Astrocyte (in vitro differentiated cells and primary cell): Measurements from ENCODE around the gene SCN2A. TPM values are rescaled to one million over a fixed set of nuclear protein-coding genes. Genes with fewer than 3 reads are reported as not detected.
"Not testable (repeated sequence)": the region's sequence is repeated elsewhere in the genome, so short reads cannot be mapped to it uniquely, and the experiment has no call there.

Source experiments
- DNase-seq: peaks from one replicate; pipeline ENCODE4 v3.0.0-alpha.2; 2010; ENCODE audit warnings: low read depth
- FAIRE-seq: peaks from 2 replicates; lab custom pipeline; 2011; peaks lifted over from hg19 to GRCh38; lab: Jason Lieb, UNC
- H2AFZ ChIP-seq: 2 replicates; pipeline ENCODE4 v1.6.0; 2012; ENCODE audit warnings: low read depth, low read length, inconsistent platforms
- H3K27ac ChIP-seq: 2 replicates; pipeline ENCODE4 v1.5.1; 2011; ENCODE audit warnings: low read depth, low read length, inconsistent platforms
- H3K27me3 ChIP-seq: 2 replicates; pipeline ENCODE4 v1.6.0; 2011; ENCODE audit warnings: low read length, inconsistent platforms; ENCODE audit not compliant: insufficient read depth
- H3K36me3 ChIP-seq: 2 replicates; pipeline ENCODE4 v1.5.1; 2011; ENCODE audit warnings: low read length, inconsistent platforms; ENCODE audit not compliant: insufficient read depth
- H3K4me1 ChIP-seq: 2 replicates; pipeline ENCODE4 v1.5.1; 2011; ENCODE audit warnings: low read length, inconsistent platforms; ENCODE audit not compliant: insufficient read depth
- H3K4me2 ChIP-seq: 2 replicates; pipeline ENCODE4 v1.6.0; 2012; ENCODE audit warnings: low read length, inconsistent platforms
- H3K4me3 ChIP-seq: 2 replicates; pipeline ENCODE4 v1.5.1; 2011; ENCODE audit warnings: low read depth, mild to moderate bottlenecking, low read length, inconsistent platforms; ENCODE audit not compliant: insufficient read depth
- H3K79me2 ChIP-seq: 2 replicates; pipeline ENCODE4 v1.6.0; 2012; ENCODE audit warnings: mild to moderate bottlenecking, low read length, inconsistent platforms; ENCODE audit not compliant: insufficient read depth
- H3K9ac ChIP-seq: 2 replicates; pipeline ENCODE4 v1.6.0; 2012; ENCODE audit warnings: mild to moderate bottlenecking, low read length, inconsistent platforms
- H3K9me3 ChIP-seq: 2 replicates; pipeline ENCODE4 v1.5.1; 2012; ENCODE audit warnings: low read depth, mild to moderate bottlenecking, low read length, inconsistent platforms; ENCODE audit not compliant: insufficient read depth
- H4K20me1 ChIP-seq: 2 replicates; pipeline ENCODE4 v1.6.0; 2012; ENCODE audit warnings: low read length, inconsistent platforms; ENCODE audit not compliant: insufficient read depth
- H3K27ac Mint-ChIP-seq: one replicate; pipeline ENCODE4 v1.8.0; 2021; ENCODE audit warnings: mild to moderate bottlenecking, mixed read lengths; ENCODE audit not compliant: unreplicated experiment
- H3K27me3 Mint-ChIP-seq: one replicate; pipeline ENCODE4 v1.8.0; 2021; ENCODE audit warnings: low read depth, mixed read lengths; ENCODE audit not compliant: unreplicated experiment
- H3K36me3 Mint-ChIP-seq: one replicate; pipeline ENCODE4 v1.8.0; 2021; ENCODE audit warnings: low read depth, mixed read lengths; ENCODE audit not compliant: unreplicated experiment
- H3K4me1 Mint-ChIP-seq: one replicate; pipeline ENCODE4 v1.8.0; 2021; ENCODE audit warnings: low read depth, mixed read lengths; ENCODE audit not compliant: unreplicated experiment
- H3K4me3 Mint-ChIP-seq: one replicate; pipeline ENCODE4 v1.8.0; 2021; ENCODE audit warnings: mild to moderate bottlenecking, moderate library complexity, mixed read lengths; ENCODE audit not compliant: unreplicated experiment
- H3K9me3 Mint-ChIP-seq: one replicate; pipeline ENCODE4 v1.8.0; 2021; ENCODE audit warnings: mild to moderate bottlenecking, mixed read lengths; ENCODE audit not compliant: unreplicated experiment
- EZH2 ChIP-seq: IDR thresholded peaks from 2 replicates; pipeline ENCODE4 v1.6.1; 2012; ENCODE audit warnings: mild to moderate bottlenecking, low read length, inconsistent platforms; ENCODE audit not compliant: insufficient read depth
- total RNA-seq: library from RNA; stranded (reverse); gene quantifications from 2 replicates; pipeline ENCODE4 v1.2.1, GENCODE V29; 2021
- TF ChIP-seq, protein P1 (sequence below): IDR thresholded peaks from 2 replicates; pipeline ENCODE4 v1.5.1; 2011; ENCODE audit warnings: low read depth, mild to moderate bottlenecking, inconsistent platforms, low read length, moderate library complexity; ENCODE audit not compliant: insufficient read depth

The SCN2A gene
- total RNA-seq, 1 donor from 2014 or later, result 7.5 TPM

GRCh38 chr2:165251366-165251765 lies 12.2 kb downstream of the SCN2A start:
- Histone ChIP-seq H3K27ac (no peak overlapping the region), H3K79me2 (no peaks in the 10 kb centered on the region), H2AFZ (no peak overlapping the region), H3K4me2 (no peak overlapping the region), H3K9me3 (no peaks in the 10 kb centered on the region), H3K27me3 (no peaks in the 10 kb centered on the region), H3K9ac (no peak overlapping the region), H3K4me3 (no peak overlapping the region), H4K20me1 (no peaks in the 10 kb centered on the region), H3K4me1 (no peaks in the 10 kb centered on the region), H3K36me3 (no peaks in the 10 kb centered on the region)
- no peak overlapping the region for H3K4me3 Mint-ChIP-seq
- DNase-seq (no peak), FAIRE-seq (no peak)
- no peaks in the 10 kb centered on the region for H3K9me3 Mint-ChIP-seq
- H3K27ac Mint-ChIP-seq, result no peak overlapping the region
- TF ChIP-seq, protein P1, sequence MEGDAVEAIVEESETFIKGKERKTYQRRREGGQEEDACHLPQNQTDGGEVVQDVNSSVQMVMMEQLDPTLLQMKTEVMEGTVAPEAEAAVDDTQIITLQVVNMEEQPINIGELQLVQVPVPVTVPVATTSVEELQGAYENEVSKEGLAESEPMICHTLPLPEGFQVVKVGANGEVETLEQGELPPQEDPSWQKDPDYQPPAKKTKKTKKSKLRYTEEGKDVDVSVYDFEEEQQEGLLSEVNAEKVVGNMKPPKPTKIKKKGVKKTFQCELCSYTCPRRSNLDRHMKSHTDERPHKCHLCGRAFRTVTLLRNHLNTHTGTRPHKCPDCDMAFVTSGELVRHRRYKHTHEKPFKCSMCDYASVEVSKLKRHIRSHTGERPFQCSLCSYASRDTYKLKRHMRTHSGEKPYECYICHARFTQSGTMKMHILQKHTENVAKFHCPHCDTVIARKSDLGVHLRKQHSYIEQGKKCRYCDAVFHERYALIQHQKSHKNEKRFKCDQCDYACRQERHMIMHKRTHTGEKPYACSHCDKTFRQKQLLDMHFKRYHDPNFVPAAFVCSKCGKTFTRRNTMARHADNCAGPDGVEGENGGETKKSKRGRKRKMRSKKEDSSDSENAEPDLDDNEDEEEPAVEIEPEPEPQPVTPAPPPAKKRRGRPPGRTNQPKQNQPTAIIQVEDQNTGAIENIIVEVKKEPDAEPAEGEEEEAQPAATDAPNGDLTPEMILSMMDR, result no peak
- no peak for TF ChIP-seq EZH2
- H3K36me3 Mint-ChIP-seq, result no peaks in the 10 kb centered on the region
- H3K4me1 Mint-ChIP-seq, result no peaks in the 10 kb centered on the region
- H3K27me3 Mint-ChIP-seq, result no peaks in the 10 kb centered on the region

DNA sequence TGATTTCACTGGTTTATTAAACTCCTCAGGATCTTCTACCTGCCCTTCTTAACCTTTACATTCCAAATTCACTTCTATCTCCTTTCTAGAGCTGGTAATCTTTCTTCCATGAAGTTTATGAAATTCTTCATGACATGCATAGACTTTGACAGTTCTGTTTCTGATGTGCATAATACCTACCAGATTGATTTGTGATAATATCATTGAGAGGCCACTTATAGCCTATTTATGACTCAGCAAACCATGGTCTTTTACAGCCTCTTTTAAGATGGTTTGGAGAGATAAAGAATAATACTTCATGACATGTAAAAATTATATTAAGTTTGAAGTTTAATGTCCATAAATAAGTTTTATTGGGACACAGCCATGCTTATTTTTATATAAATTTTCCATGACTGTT lies 14.0 kb downstream of the SCN2A start:
- H3K27me3 ChIP-seq, result no peaks in the 10 kb centered on the region
- no peaks in the 10 kb centered on the region for H3K79me2 ChIP-seq
- no peak overlapping the region for H3K4me2 ChIP-seq
- no peaks in the 10 kb centered on the region for H3K36me3 ChIP-seq
- Mint-ChIP-seq H3K4me1 (no peaks in the 10 kb centered on the region), H3K36me3 (no peaks in the 10 kb centered on the region), H3K9me3 (no peaks in the 10 kb centered on the region), H3K27ac (no peak overlapping the region), H3K27me3 (no peaks in the 10 kb centered on the region), H3K4me3 (no peak overlapping the region)
- H3K27ac ChIP-seq, result no peak overlapping the region
- DNase-seq (no peak), FAIRE-seq (no peak)
- H3K9me3 ChIP-seq, result no peaks in the 10 kb centered on the region
- TF ChIP-seq, protein P1, result no peak
- TF ChIP-seq EZH2, result no peak
- no peak overlapping the region for H3K9ac ChIP-seq
- no peak overlapping the region for H2AFZ ChIP-seq
- no peak overlapping the region for H3K4me3 ChIP-seq
- H3K4me1 ChIP-seq, result no peaks in the 10 kb centered on the region
- no peaks in the 10 kb centered on the region for H4K20me1 ChIP-seq

- Histone ChIP-seq H2AFZ (no peak overlapping the region), H3K27ac (no peak overlapping the region), H4K20me1 (no peaks in the 10 kb centered on the region), H3K27me3 (no peaks in the 10 kb centered on the region), H3K4me3 (no peak overlapping the region), H3K9ac (no peak overlapping the region), H3K4me2 (no peak overlapping the region), H3K79me2 (no peaks in the 10 kb centered on the region), H3K36me3 (no peaks in the 10 kb centered on the region), H3K4me1 (no peaks in the 10 kb centered on the region), H3K9me3 (no peaks in the 10 kb centered on the region)
- DNase-seq (no peak), FAIRE-seq (no peak)
- H3K27me3 Mint-ChIP-seq, result no peaks in the 10 kb centered on the region
- no peak for TF ChIP-seq EZH2
- TF ChIP-seq, protein P1, result no peak
- H3K36me3 Mint-ChIP-seq, result no peaks in the 10 kb centered on the region
- H3K4me3 Mint-ChIP-seq, result no peak overlapping the region
- H3K27ac Mint-ChIP-seq, result no peak overlapping the region
- no peaks in the 10 kb centered on the region for H3K9me3 Mint-ChIP-seq
- H3K4me1 Mint-ChIP-seq, result no peaks in the 10 kb centered on the region
Measured at GRCh38 chr2:165256618-165257017, 17.4 kb downstream of the SCN2A start.

GRCh38 chr2:165260347-165260746 lies 21.1 kb downstream of the SCN2A start:
- not testable (repeated sequence) for DNase-seq, H3K9me3 ChIP-seq, H2AFZ ChIP-seq, H3K27ac Mint-ChIP-seq, H3K36me3 ChIP-seq, FAIRE-seq, H3K4me1 ChIP-seq, H3K36me3 Mint-ChIP-seq, H3K4me3 Mint-ChIP-seq, H3K9me3 Mint-ChIP-seq, H3K27ac ChIP-seq, H3K9ac ChIP-seq, H3K4me3 ChIP-seq, H3K4me1 Mint-ChIP-seq, H4K20me1 ChIP-seq, H3K27me3 ChIP-seq, H3K4me2 ChIP-seq, H3K27me3 Mint-ChIP-seq, H3K79me2 ChIP-seq
